GM23338 (cell line): ENCODE data around the gene KIFC3. TPM values are rescaled to one million over a fixed set of nuclear protein-coding genes. Genes with fewer than 3 reads are reported as not detected.

ENCODE experiments used
- ATAC-seq: fragments of 200-7000 bp; cut with Tn5 transposase; 3 replicates; pipeline ENCODE4 v1.9.1; 2020
- DNase-seq: peaks from one replicate; pipeline ENCODE4 v3.0.0-alpha.2; 2015; ENCODE audit warnings: low spot score
- H2AFZ ChIP-seq: fragments of 200-600 bp; sonication (generic); 2 replicates; pipeline ENCODE4 v1.8.0; 2016; ENCODE audit warnings: antibody characterized with exemption, mild to moderate bottlenecking, moderate library complexity
- H3F3A ChIP-seq: fragments of 200-600 bp; sonication (generic); replicated peaks from 2 replicates; pipeline ENCODE4 v1.8.0; 2017; ENCODE audit warnings: antibody characterized with exemption, mixed run types, low read depth
- H3K27ac ChIP-seq: fragments of 200-600 bp; sonication (generic); 2 replicates; pipeline ENCODE4 v1.6.1; 2016; ENCODE audit warnings: low read depth
- H3K27me3 ChIP-seq: fragments of 200-600 bp; sonication (generic); 2 replicates; pipeline ENCODE4 v1.8.0; 2016; ENCODE audit warnings: mild to moderate bottlenecking, mixed run types, moderate library complexity; ENCODE audit not compliant: insufficient read depth
- H3K36me3 ChIP-seq: fragments of 200-600 bp; sonication (generic); 2 replicates; pipeline ENCODE4 v1.8.0; 2016; ENCODE audit warnings: mild to moderate bottlenecking; ENCODE audit not compliant: insufficient read depth
- H3K4me1 ChIP-seq: fragments of 200-600 bp; sonication (generic); 2 replicates; pipeline ENCODE4 v1.8.0; 2016; ENCODE audit warnings: mild to moderate bottlenecking, moderate library complexity; ENCODE audit not compliant: insufficient read depth
- H3K4me2 ChIP-seq: fragments of 200-600 bp; sonication (generic); 2 replicates; pipeline ENCODE4 v1.7.1; 2017; ENCODE audit warnings: mixed run types
- H3K4me3 ChIP-seq: fragments of 200-600 bp; sonication (generic); 2 replicates; pipeline ENCODE4 v1.6.1; 2016; ENCODE audit warnings: mixed run types
- H3K79me2 ChIP-seq: fragments of 200-600 bp; sonication (generic); replicated peaks from 2 replicates; pipeline ENCODE4 v1.8.0; 2017; ENCODE audit warnings: mild to moderate bottlenecking; ENCODE audit not compliant: insufficient read depth
- H3K9me2 ChIP-seq: fragments of 200-600 bp; sonication (generic); 2 replicates; pipeline ENCODE4 v1.8.0; 2017; ENCODE audit not compliant: insufficient read depth
- H4K20me1 ChIP-seq: fragments of 200-600 bp; sonication (generic); replicated peaks from 2 replicates; pipeline ENCODE4 v1.8.0; 2017; ENCODE audit warnings: mild to moderate bottlenecking; ENCODE audit not compliant: insufficient read depth
- H3K27ac Mint-ChIP-seq: 2 replicates; pipeline ENCODE4 v1.8.0; 2020; ENCODE audit warnings: inconsistent platforms, mild to moderate bottlenecking, moderate library complexity, mixed read lengths
- H3K27me3 Mint-ChIP-seq: 3 replicates; pipeline ENCODE4 v1.8.0; 2022; ENCODE audit warnings: low read depth, mild to moderate bottlenecking, moderate library complexity, mixed read lengths, inconsistent platforms; ENCODE audit not compliant: insufficient read depth, poor library complexity
- H3K36me3 Mint-ChIP-seq: 3 replicates; pipeline ENCODE4 v1.8.0; 2021; ENCODE audit warnings: low read depth, mild to moderate bottlenecking, inconsistent platforms, moderate library complexity, mixed read lengths
- H3K4me1 Mint-ChIP-seq: 3 replicates; pipeline ENCODE4 v1.8.0; 2020; ENCODE audit warnings: mild to moderate bottlenecking, inconsistent platforms, mixed read lengths
- H3K4me3 Mint-ChIP-seq: 3 replicates; pipeline ENCODE4 v1.8.0; 2021; ENCODE audit warnings: moderate library complexity, mild to moderate bottlenecking, inconsistent platforms, mixed read lengths
- H3K9me3 Mint-ChIP-seq: 3 replicates; pipeline ENCODE4 v1.8.0; 2020; ENCODE audit warnings: moderate library complexity, mild to moderate bottlenecking, inconsistent platforms, mixed read lengths
- CREB1 ChIP-seq: fragments of 250-450 bp; sonication (Bioruptor Pico); IDR thresholded peaks from 2 replicates; pipeline ENCODE4 v1.5.0; 2020; ENCODE audit warnings: low read depth, mild to moderate bottlenecking, moderate library complexity
- CTCF ChIP-seq, 2 experiments: fragments of 200-600 bp in 1 of 2; sonication (generic) in 1 of 2; conservative IDR thresholded peaks; 2 replicates each; pipeline versions ENCODE4 v1.5.1 to v1.6.1; 2016 to 2017; ENCODE audit warnings: antibody characterized with exemption in 2 of 2, low read depth in 2 of 2, mild to moderate bottlenecking in 2 of 2, moderate library complexity in 1 of 2
- ETS1 ChIP-seq: IDR thresholded peaks from 2 replicates; pipeline ENCODE4 v1.6.1; 2016; ENCODE audit warnings: antibody characterized with exemption
- EZH2 ChIP-seq: fragments of 200-600 bp; sonication (generic); IDR thresholded peaks from one replicate; pipeline ENCODE4 v1.8.0; 2017; ENCODE audit warnings: antibody characterized with exemption, mild to moderate bottlenecking, low read depth; ENCODE audit not compliant: unreplicated experiment
- EZH2phosphoT487 ChIP-seq: fragments of 200-600 bp; sonication (generic); IDR thresholded peaks from one replicate; pipeline ENCODE4 v1.8.1; 2018; ENCODE audit warnings: antibody characterized with exemption; ENCODE audit not compliant: unreplicated experiment
- JUNB ChIP-seq: IDR thresholded peaks from one replicate; pipeline ENCODE4 v1.6.1; 2016; ENCODE audit warnings: antibody characterized with exemption; ENCODE audit not compliant: unreplicated experiment
- NANOG ChIP-seq: IDR thresholded peaks from 2 replicates; pipeline ENCODE4 v1.6.1; 2016; ENCODE audit warnings: antibody characterized with exemption, borderline replicate concordance
- POLR2AphosphoS5 ChIP-seq: IDR thresholded peaks from 2 replicates; pipeline ENCODE4 v1.6.1; 2016; ENCODE audit warnings: antibody characterized with exemption, low read depth
- REST ChIP-seq: IDR thresholded peaks from one replicate; pipeline ENCODE4 v1.6.1; 2018; ENCODE audit warnings: antibody characterized with exemption; ENCODE audit not compliant: unreplicated experiment
- STAT1 ChIP-seq: IDR thresholded peaks from one replicate; pipeline ENCODE4 v1.6.1; 2016; ENCODE audit warnings: antibody characterized with exemption; ENCODE audit not compliant: unreplicated experiment
- ZNF114 ChIP-seq: fragments of 250-450 bp; sonication (Bioruptor Pico); IDR thresholded peaks from 2 replicates; pipeline ENCODE4 v1.5.0; 2020; ENCODE audit warnings: mild to moderate bottlenecking, moderate library complexity
- ZNF331 ChIP-seq: fragments of 250-450 bp; sonication (Bioruptor Pico); IDR thresholded peaks from 2 replicates; pipeline ENCODE4 v1.5.0; 2020; ENCODE audit warnings: low read depth, mild to moderate bottlenecking, moderate library complexity
- ZNF462 ChIP-seq: fragments of 250-450 bp; sonication (Bioruptor Pico); IDR thresholded peaks from 2 replicates; pipeline ENCODE4 v1.5.0; 2020; ENCODE audit warnings: mild to moderate bottlenecking, moderate library complexity
- polyA plus RNA-seq: library from polyadenylated mRNA; unstranded; fragments of >200 nt; fragmentation: Nextera tagmentation; extraction: Ambion mirVana; gene quantifications from 2 replicates; pipeline ENCODE4 v1.2.1, GENCODE V29; 2016
- total RNA-seq: library from RNA; depleted of rRNA; stranded (reverse); fragments of >200 nt; shearing (Covaris generic); gene quantifications from 2 replicates; pipeline ENCODE4 v1.2.3, GENCODE V29; 2014

Gene KIFC3
- total and polyA plus RNA-seq, 2 experiments from 2014 or later = 4.4 to 12.5 TPM

- Histone ChIP-seq H3K4me1 (no peaks in the 10 kb centered on the region), H3K4me2 (no peak overlapping the region), H3K4me3 (no peak overlapping the region), H3K9me2 (no peaks in the 10 kb centered on the region), H2AFZ (no peak overlapping the region), H3K27me3 (no peaks in the 10 kb centered on the region), H4K20me1 (no peaks in the 10 kb centered on the region), H3K79me2 (no peaks in the 10 kb centered on the region), H3F3A (no peaks in the 10 kb centered on the region), H3K36me3 (no peaks in the 10 kb centered on the region), H3K27ac (no peak overlapping the region)
- Mint-ChIP-seq H3K36me3 (no peaks in the 10 kb centered on the region), H3K4me3 (no peak overlapping the region), H3K27ac (no peak overlapping the region), H3K4me1 (peaks cover 10% of the 10 kb centered on the region; the same call in 2 of the 3 replicates), H3K27me3 (peaks cover 11% of the 10 kb centered on the region), H3K9me3 (no peaks in the 10 kb centered on the region)
- no peak for TF ChIP-seq EZH2
- TF ChIP-seq ETS1 = no peak
- no peak for TF ChIP-seq ZNF114 (CRISPR knock-in tag)
- TF ChIP-seq POLR2AphosphoS5 = no peak
- TF ChIP-seq ZNF462 (CRISPR knock-in tag) = no peak
- TF ChIP-seq JUNB = no peak
- TF ChIP-seq EZH2phosphoT487 = no peak
- TF ChIP-seq NANOG = no peak
- no peak for TF ChIP-seq CREB1 (CRISPR knock-in tag)
- no peak for TF ChIP-seq REST
- no peak for TF ChIP-seq CTCF (conservative IDR thresholded peaks at IDR 0.05; ENCODE audit: low read depth in 2 of 2)
- TF ChIP-seq STAT1 = no peak
- no peak for TF ChIP-seq ZNF331 (CRISPR knock-in tag)
- ATAC-seq (no peak), DNase-seq (no peak)
These were observed 23.2 kb upstream of the KIFC3 start for GRCh38 chr16:57825298-57826044.
